ENCODE data around the gene RYR1. TPM values are rescaled to one million over a fixed set of nuclear protein-coding genes. Genes with fewer than 3 reads are reported as not detected.

The RYR1 gene
- total RNA-seq, 1 donor from 2014 or later, result 0.03 TPM

DNA sequence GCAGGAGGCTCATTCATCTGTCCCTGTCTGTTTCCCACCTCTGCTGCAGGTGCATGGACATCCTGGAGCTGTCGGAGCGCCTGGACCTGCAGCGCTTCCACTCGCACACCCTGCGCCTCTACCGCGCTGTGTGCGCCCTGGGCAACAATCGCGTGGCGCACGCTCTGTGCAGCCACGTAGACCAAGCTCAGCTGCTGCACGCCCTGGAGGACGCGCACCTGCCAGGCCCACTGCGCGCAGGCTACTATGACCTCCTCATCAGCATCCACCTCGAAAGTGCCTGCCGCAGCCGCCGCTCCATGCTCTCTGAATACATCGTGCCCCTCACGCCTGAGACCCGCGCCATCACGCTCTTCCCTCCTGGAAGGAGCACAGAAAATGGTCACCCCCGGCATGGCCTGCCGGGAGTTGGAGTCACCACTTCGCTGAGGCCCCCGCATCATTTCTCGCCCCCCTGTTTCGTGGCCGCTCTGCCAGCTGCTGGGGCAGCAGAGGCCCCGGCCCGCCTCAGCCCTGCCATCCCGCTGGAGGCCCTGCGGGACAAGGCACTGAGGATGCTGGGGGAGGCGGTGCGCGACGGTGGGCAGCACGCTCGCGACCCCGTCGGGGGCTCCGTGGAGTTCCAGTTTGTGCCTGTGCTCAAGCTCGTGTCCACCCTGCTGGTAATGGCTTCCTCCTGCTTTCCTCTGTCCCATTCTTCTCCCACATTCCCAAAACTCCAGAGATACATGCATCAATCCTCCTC, 52.2 kb downstream of the RYR1 start:
- H3K4me1 Mint-ChIP-seq (ENCODE audit: unreplicated experiment), result no peaks in the 10 kb centered on the region
- TF ChIP-seq, protein P1, sequence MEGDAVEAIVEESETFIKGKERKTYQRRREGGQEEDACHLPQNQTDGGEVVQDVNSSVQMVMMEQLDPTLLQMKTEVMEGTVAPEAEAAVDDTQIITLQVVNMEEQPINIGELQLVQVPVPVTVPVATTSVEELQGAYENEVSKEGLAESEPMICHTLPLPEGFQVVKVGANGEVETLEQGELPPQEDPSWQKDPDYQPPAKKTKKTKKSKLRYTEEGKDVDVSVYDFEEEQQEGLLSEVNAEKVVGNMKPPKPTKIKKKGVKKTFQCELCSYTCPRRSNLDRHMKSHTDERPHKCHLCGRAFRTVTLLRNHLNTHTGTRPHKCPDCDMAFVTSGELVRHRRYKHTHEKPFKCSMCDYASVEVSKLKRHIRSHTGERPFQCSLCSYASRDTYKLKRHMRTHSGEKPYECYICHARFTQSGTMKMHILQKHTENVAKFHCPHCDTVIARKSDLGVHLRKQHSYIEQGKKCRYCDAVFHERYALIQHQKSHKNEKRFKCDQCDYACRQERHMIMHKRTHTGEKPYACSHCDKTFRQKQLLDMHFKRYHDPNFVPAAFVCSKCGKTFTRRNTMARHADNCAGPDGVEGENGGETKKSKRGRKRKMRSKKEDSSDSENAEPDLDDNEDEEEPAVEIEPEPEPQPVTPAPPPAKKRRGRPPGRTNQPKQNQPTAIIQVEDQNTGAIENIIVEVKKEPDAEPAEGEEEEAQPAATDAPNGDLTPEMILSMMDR (IDR thresholded peaks at IDR 0.05), result no peak
- H3K27ac Mint-ChIP-seq (ENCODE audit: unreplicated experiment), result no peak overlapping the region
- H3K36me3 Mint-ChIP-seq (ENCODE audit: unreplicated experiment), result no peaks in the 10 kb centered on the region
- no peak for DNase-seq (ENCODE audit: extremely low spot score, unreplicated experiment)
- H3K27me3 Mint-ChIP-seq (ENCODE audit: unreplicated experiment), result peaks cover 9% of the 10 kb centered on the region
- H3K4me3 Mint-ChIP-seq (ENCODE audit: unreplicated experiment), result no peak overlapping the region
- peaks cover 7% of the 10 kb centered on the region for H3K9me3 Mint-ChIP-seq (ENCODE audit: unreplicated experiment)

DNA sequence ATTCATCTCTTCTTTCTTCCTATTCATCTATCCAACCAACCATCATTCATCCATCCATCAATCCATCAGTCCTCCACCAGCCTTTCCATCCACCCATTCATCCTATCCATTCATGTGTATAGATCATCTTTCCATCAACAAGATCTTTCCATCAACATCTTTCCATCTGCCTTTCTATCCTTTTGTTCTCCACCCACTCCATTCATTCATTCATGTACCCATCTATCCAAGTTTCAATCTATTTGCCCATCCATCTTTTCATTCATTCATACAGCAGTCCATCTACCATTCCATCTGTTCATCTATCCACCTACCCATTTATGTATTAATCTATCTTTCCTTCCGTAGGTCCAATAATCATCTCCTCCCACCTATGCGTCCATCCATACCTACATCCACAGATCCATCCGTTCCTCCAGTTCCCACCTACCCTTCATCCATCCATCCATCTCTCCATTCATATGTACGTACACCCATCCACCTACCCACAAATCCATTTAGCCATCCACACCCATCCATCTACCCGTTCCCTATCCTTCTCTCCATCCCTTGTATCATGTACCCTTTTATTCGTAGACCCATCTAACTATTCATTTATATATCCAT, 53.3 kb downstream of the RYR1 start:
- Mint-ChIP-seq H3K9me3 (ENCODE audit: unreplicated experiment) (peaks cover 13% of the 10 kb centered on the region), H3K4me3 (ENCODE audit: unreplicated experiment) (no peak overlapping the region), H3K27me3 (ENCODE audit: unreplicated experiment) (peaks cover 12% of the 10 kb centered on the region), H3K36me3 (ENCODE audit: unreplicated experiment) (no peaks in the 10 kb centered on the region), H3K4me1 (ENCODE audit: unreplicated experiment) (no peaks in the 10 kb centered on the region), H3K27ac (ENCODE audit: unreplicated experiment) (no peak overlapping the region)
- no peak for DNase-seq (ENCODE audit: extremely low spot score, unreplicated experiment)
- TF ChIP-seq, protein P1 (IDR thresholded peaks at IDR 0.05), result no peak

DNA sequence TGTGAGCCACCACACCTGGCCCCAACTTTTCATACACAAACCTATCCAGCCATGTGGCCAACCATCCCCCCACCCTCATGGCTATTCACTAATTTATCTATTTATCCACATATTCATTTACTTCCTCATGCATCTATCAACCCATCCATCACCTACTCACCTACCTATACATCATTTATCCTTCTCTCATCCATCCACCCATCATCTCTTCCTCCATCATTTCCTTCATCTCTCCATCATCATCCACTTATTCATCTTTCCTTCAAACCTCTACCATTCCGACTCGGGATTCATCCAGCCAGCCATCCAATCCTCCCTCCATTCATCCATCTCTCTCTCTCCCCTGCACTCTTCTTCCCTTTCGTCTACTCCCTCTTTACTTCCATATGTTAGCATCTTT, 54.6 kb downstream of the RYR1 start:
- Mint-ChIP-seq H3K36me3 (ENCODE audit: unreplicated experiment) (no peaks in the 10 kb centered on the region), H3K9me3 (ENCODE audit: unreplicated experiment) (peaks cover 13% of the 10 kb centered on the region), H3K27me3 (ENCODE audit: unreplicated experiment) (peaks cover 15% of the 10 kb centered on the region), H3K4me1 (ENCODE audit: unreplicated experiment) (no peaks in the 10 kb centered on the region), H3K27ac (ENCODE audit: unreplicated experiment) (no peak overlapping the region), H3K4me3 (ENCODE audit: unreplicated experiment) (no peak overlapping the region)
- no peak for DNase-seq (ENCODE audit: extremely low spot score, unreplicated experiment)
- TF ChIP-seq, protein P1 (IDR thresholded peaks at IDR 0.05), result no peak

DNA sequence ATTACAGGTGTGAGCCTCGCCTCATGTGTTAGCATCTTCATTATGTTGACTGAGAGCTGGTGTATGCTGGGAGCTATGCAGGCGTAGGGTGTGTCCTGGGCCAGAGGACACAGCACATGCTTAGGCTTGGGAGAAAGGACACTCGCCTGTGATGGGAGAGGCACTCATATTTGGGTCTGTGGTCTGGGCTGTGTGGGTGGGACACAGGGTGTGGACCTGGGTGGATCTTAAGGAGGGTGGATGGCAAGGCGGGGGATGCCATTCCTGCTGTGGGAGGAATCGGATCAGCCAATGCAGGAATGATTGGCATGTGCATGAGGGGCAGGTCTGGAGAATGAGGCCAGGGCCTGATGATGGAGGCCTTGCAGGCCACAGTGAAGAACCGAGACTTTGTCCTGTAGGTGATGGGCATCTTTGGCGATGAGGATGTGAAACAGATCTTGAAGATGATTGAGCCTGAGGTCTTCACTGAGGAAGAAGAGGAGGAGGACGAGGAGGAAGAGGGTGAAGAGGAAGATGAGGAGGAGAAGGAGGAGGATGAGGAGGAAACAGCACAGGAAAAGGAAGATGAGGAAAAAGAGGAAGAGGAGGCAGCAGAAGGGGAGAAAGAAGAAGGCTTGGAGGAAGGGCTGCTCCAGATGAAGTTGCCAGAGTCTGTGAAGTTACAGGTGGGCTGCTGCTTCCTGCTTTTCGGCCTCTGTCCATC, 55.4 kb downstream of the RYR1 start:
- no peaks in the 10 kb centered on the region for H3K4me1 Mint-ChIP-seq (ENCODE audit: unreplicated experiment)
- TF ChIP-seq, protein P1 (IDR thresholded peaks at IDR 0.05), result no peak
- peaks cover 15% of the 10 kb centered on the region for H3K27me3 Mint-ChIP-seq (ENCODE audit: unreplicated experiment)
- no peak for DNase-seq (ENCODE audit: extremely low spot score, unreplicated experiment)
- H3K9me3 Mint-ChIP-seq (ENCODE audit: unreplicated experiment), result peaks cover 13% of the 10 kb centered on the region
- H3K4me3 Mint-ChIP-seq (ENCODE audit: unreplicated experiment), result no peak overlapping the region
- H3K36me3 Mint-ChIP-seq (ENCODE audit: unreplicated experiment), result no peaks in the 10 kb centered on the region
- no peak overlapping the region for H3K27ac Mint-ChIP-seq (ENCODE audit: unreplicated experiment)

DNA sequence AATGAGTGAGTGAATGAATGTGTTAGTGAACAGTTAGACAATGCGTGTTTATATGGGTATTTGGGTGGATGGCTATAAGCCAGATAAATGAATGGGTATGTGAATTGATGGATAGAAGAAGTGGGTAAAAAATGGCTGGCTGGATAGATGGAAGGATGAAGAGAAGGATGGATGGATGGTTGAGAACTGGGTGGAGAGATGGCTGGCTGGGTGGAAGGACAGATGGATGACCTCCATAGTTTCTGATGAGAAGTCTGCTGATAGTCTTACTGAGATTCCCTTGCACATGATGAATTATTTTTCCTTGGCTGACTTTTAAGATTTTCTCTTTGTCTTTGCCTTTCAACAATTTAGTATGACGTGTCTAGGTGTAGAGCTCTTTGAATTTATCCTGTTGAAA, 57.4 kb downstream of the RYR1 start:
- Mint-ChIP-seq H3K27me3 (ENCODE audit: unreplicated experiment) (peaks cover 15% of the 10 kb centered on the region), H3K9me3 (ENCODE audit: unreplicated experiment) (peaks cover 13% of the 10 kb centered on the region), H3K27ac (ENCODE audit: unreplicated experiment) (no peak overlapping the region), H3K4me1 (ENCODE audit: unreplicated experiment) (no peaks in the 10 kb centered on the region), H3K36me3 (ENCODE audit: unreplicated experiment) (no peaks in the 10 kb centered on the region), H3K4me3 (ENCODE audit: unreplicated experiment) (no peak overlapping the region)
- TF ChIP-seq, protein P1 (IDR thresholded peaks at IDR 0.05), result no peak
- no peak for DNase-seq (ENCODE audit: extremely low spot score, unreplicated experiment)
